ENCODE data around the gene TTC28.

TTC28 gene

DNA sequence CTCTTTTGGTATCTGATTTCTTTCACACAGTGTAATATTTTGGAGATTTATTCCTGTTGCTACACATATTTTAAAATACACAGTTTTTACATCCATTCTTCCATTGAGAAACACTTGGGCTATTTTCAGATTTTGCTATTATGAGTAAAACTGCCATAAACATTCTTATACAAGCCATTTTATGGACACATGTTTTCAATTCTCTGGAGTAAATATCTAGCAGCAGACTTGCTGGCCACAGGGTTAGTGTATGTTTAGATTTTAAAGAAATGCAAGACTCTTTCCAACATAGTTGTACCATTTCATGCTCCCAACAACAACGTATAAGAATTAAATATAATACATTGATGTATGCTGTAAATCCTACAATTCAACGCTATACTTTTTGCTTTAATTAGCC, 399.8 kb downstream of the TTC28 start:
- no peak for DNase-seq (ENCODE audit: low read depth, low spot score)

- no peak for DNase-seq (ENCODE audit: low read depth, low spot score)
Measured at GRCh38 chr22:28269277-28269676, 410.4 kb downstream of the TTC28 start.

GRCh38 chr22:28268850-28269249, 410.8 kb downstream of the TTC28 start:
- no peak for DNase-seq (ENCODE audit: low read depth, low spot score)

- no peak for DNase-seq (ENCODE audit: low read depth, low spot score)
Measured at GRCh38 chr22:28268171-28268570, 411.5 kb downstream of the TTC28 start.

DNA sequence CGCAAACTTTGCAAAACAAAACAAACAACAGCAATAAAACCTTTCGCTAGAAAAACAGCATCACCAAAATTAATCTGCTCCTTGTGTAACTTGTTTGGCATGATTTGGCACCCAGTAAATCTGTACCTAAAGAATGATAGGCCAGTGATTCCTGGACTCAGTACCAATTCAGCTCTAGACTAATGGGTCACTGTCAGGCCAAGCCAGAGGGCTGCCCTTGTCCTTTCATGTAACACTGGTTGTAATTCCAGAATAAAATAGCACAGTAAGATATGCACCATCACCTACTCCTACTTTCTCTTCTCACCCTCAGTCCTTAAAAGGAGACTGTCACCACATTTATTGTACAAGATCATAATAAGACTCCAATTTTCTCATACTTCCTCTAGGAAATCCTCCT, 419.0 kb downstream of the TTC28 start:
- DNase-seq (ENCODE audit: low read depth, low spot score): no peak

DNA sequence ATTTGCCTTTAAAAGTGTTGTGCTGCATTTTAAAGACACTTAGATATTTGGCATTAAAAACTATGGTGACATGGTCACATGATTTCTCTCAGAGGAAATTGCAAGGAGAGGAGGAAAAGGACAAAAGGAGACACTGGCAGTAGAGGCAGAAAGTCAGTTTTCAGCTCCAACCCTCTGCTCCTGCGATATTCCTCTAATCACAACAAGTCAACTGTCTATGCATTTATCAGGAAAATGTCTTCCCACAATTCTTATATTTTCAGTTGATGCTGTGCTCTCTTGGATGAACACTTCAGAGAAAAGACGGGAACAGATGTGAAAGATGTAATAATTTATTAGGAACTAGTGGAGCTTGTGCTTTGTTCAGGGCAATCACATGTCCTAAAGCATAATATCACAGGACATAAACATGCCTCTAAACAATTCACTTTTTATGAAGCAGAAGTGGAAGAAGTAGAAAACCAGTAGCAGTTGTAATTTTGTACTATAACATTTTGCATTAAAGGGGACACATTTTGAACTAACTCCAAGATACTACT, 419.8 kb downstream of the TTC28 start:
- DNase-seq (ENCODE audit: low read depth, low spot score): no peak

GRCh38 chr22:28254396-28254795, 425.2 kb downstream of the TTC28 start:
- DNase-seq (ENCODE audit: low read depth, low spot score): no peak

- no peak for DNase-seq (ENCODE audit: low read depth, low spot score)
Measured at GRCh38 chr22:28252539-28252938, 427.1 kb downstream of the TTC28 start.

- no peak for DNase-seq (ENCODE audit: low read depth, low spot score)
Measured at GRCh38 chr22:28250036-28250695, 429.5 kb downstream of the TTC28 start.

- no peak for DNase-seq (ENCODE audit: low read depth, low spot score)
Measured at GRCh38 chr22:28249402-28249801, 430.2 kb downstream of the TTC28 start.

GRCh38 chr22:28247667-28248363, 431.8 kb downstream of the TTC28 start:
- no peak for DNase-seq (ENCODE audit: low read depth, low spot score)

DNA sequence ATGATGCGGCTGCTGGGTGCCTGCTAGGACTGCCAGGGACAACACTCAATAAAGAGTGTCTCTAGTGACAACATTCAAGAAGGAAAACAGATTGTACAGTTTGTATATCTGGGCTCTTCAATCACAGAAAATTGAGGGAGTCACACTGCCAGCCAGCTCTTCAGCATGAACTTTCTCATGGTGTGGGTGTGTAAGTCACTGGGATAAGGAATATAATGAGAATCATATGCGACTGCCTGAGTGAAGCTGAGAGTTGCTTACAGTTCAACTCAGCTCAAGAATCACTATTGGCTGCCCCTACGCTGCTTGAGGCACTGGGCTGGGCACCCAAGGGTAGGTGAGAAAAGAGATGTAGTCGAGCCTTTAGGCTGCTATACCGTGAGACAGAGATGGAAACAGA, 432.5 kb downstream of the TTC28 start:
- DNase-seq (ENCODE audit: low read depth, low spot score): no peak

- no peak for DNase-seq (ENCODE audit: low read depth, low spot score)
Measured at GRCh38 chr22:28246397-28246796, 433.2 kb downstream of the TTC28 start.

DNA sequence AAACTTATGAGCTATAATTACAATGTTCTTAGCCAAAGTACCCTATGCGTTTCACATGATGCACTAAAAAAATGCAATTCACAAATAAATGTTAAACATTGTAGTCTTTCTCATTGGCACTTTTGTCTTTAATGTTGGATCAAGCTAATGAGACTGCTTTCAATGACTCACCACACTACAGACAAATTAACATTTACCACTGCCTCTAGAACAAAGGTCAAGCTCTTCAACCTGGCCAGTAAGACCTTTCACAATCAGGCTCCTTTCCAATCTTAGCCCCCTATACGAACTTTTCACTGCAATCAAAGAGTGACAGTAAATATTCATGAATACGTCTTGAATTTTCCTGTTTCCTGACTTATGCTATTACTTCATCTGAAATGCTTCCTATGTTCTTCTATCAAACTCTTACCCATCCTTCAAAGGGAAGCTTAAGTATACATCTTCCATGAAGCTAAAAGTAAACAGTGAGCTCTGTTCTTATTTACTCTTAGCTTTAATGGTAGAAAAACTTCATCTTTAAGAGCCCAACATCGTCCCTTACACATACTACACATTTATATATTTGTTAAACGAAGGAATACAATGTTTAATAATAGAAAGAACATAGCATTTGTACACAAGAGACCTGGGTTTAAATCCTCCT, 433.9 kb downstream of the TTC28 start:
- no peak for DNase-seq (ENCODE audit: low read depth, low spot score)

DNA sequence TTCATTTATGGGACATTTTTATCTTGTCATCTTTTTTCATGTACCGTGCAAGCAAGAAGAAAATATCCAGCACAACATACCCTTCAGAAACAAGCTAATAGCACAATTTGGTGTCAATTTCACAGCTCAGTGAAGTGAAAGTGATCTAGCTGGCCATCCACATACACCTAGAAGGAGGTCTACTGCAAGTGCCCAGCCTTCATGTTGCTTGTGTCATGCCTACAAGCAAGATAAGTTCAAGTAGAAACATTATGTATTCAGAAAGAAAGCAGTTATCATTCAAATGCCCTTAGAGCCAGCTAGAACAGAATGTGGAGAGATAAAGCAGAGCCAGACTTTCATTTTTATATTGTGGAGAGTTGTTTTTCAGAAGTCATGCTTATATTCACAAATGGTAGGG, 434.9 kb downstream of the TTC28 start:
- no peak for DNase-seq (ENCODE audit: low read depth, low spot score)

DNA sequence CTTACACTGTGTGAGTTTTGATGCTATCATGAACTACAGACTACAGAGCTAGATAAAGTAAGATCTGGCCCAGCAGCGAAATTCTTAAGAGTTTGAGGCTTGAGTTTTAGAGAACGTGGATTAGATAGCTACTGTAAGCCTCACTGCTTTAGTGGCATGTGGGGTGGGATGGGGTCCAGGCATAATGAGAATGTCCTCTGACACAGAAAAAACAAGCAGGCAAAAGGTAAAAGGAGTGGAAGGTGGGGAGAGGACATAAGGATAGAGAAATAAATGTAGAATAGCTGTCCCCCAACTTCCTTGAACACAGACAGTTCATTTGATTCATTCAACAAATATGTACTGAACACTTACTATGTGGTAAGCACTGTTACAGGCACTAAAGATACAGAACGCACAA, 436.1 kb downstream of the TTC28 start:
- DNase-seq (ENCODE audit: low read depth, low spot score): no peak

DNA sequence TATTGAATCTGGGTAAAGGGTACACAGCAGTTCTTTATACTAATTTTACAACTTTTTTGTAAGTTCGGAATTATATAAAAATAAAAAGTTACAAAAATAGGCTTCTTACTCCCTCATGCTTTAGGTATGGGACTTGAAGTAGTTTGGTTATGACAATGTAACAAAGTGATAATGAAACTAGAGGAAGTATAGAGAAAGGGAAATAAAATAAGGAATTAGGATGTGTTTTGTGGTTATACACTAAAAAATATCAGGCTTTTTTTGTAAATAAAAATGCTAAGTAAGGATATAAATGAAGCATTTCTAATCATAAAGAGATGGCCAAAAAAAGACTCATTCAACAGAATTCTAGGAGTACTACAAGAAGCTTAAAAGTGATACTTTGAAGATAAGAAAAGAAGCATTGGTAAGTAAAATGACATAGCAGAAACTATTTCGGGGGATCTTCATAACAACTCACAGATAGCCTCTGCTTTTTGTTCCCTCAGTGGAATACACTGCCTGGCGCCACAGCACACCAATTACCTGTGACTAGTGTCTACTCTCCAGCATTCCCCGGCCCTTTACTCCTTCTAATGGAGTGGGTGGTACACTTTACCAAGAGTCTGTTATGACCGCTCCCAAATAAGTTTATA, 437.9 kb downstream of the TTC28 start:
- DNase-seq (ENCODE audit: low read depth, low spot score): no peak

GRCh38 chr22:28239941-28240340, 439.7 kb downstream of the TTC28 start:
- no peak for DNase-seq (ENCODE audit: low read depth, low spot score)

DNA sequence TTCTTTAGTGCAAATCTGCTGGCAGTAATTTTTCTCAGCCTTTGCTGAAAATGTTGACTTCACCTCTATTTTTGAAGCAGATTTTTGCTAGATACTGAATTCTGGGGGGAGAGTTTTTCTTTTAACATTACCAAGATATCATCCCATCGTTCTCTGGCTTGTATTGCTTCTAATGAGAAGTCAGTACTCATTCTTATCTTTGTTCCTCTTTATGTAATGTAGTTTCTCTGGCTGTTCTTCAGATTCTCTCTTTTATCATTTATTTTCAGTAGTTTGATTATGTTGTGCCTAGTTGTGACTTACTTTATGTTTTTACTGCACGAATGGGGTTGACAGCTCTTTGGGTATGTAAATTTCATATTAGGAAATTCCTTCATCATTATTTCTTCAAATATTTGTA, 441.9 kb downstream of the TTC28 start:
- no peak for DNase-seq (ENCODE audit: low read depth, low spot score)

DNA sequence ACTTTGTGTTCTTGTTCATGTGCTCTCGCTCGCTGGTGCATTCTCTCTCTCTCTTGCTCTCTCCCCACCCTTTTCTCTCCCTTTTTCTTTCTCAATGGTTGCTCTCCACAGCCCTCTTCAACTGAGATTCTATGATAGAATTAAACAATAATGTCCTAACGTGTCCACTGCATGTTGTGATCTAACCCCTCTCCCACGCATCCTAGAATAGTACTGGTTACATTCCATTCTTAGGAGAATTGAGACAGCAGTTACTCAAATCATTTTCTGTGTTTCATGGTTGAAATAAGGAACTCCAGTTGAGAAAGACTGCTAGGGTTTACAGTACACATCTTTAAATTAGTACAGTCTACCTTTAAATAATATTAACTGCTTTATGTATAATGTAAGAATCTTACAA, 442.5 kb downstream of the TTC28 start:
- DNase-seq (ENCODE audit: low read depth, low spot score): no peak

- no peak for DNase-seq (ENCODE audit: low read depth, low spot score)
Measured at GRCh38 chr22:28232204-28232603, 447.4 kb downstream of the TTC28 start.

DNA sequence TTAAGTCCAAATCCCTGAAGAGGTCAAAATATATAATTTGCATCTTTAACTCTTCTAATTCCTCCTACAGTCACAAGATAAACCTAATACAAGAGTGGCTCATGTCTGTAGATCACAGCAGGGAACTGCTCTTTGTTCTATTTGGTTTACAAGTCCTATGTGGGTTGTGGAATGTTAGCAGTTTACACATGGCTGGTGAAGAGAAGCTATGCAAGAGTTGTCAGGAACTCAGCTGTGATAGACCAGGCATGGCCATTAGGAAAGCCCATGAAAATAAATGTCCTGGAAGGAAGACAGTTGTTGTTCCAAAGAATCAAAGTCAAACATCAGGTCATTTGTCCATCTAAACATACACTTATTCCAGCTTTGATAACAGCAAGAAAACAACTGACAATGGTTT, 448.2 kb downstream of the TTC28 start:
- DNase-seq (ENCODE audit: low read depth, low spot score): no peak
